ENCODE measurements around the gene TXNRD2. TPM values are rescaled to one million over a fixed set of nuclear protein-coding genes. Genes with fewer than 3 reads are reported as not detected.

Gene TXNRD2
- total RNA-seq, 1 donor from 2014 or later: 6.4 TPM

GRCh38 chr22:19871023-19871844, 70.4 kb downstream of the TXNRD2 start:
- no peaks in the 10 kb centered on the region for H3K36me3 Mint-ChIP-seq (ENCODE audit: unreplicated experiment)
- H3K4me1 Mint-ChIP-seq (ENCODE audit: low read depth, unreplicated experiment): no peaks in the 10 kb centered on the region
- no peaks in the 10 kb centered on the region for H3K9me3 Mint-ChIP-seq (ENCODE audit: unreplicated experiment)
- TF ChIP-seq CTCF (IDR thresholded peaks at IDR 0.05; ENCODE audit: partially characterized antibody, unreplicated experiment): no peak
- peaks cover 2% of the 10 kb centered on the region for H3K27me3 Mint-ChIP-seq (ENCODE audit: unreplicated experiment)
- DNase-seq: peak; percentile 10
- H3K4me3 Mint-ChIP-seq (ENCODE audit: unreplicated experiment): no peak overlapping the region
- H3K27ac Mint-ChIP-seq (ENCODE audit: unreplicated experiment): no peak overlapping the region

- H3K9me3 Mint-ChIP-seq (ENCODE audit: unreplicated experiment): no peaks in the 10 kb centered on the region
- H3K27me3 Mint-ChIP-seq (ENCODE audit: unreplicated experiment): peaks cover 2% of the 10 kb centered on the region
- DNase-seq: peak; percentile 13
- no peaks in the 10 kb centered on the region for H3K36me3 Mint-ChIP-seq (ENCODE audit: unreplicated experiment)
- H3K4me1 Mint-ChIP-seq (ENCODE audit: low read depth, unreplicated experiment): no peaks in the 10 kb centered on the region
- TF ChIP-seq CTCF (IDR thresholded peaks at IDR 0.05; ENCODE audit: partially characterized antibody, unreplicated experiment): no peak
- no peak overlapping the region for H3K27ac Mint-ChIP-seq (ENCODE audit: unreplicated experiment)
- no peak overlapping the region for H3K4me3 Mint-ChIP-seq (ENCODE audit: unreplicated experiment)
These were observed 71.2 kb downstream of the TXNRD2 start for GRCh38 chr22:19870153-19871022.

- Mint-ChIP-seq H3K9me3 (ENCODE audit: unreplicated experiment) (no peaks in the 10 kb centered on the region), H3K27ac (ENCODE audit: unreplicated experiment) (no peak overlapping the region), H3K4me3 (ENCODE audit: unreplicated experiment) (no peak overlapping the region), H3K36me3 (ENCODE audit: unreplicated experiment) (no peaks in the 10 kb centered on the region), H3K27me3 (ENCODE audit: unreplicated experiment) (peaks cover 2% of the 10 kb centered on the region), H3K4me1 (ENCODE audit: low read depth, unreplicated experiment) (no peaks in the 10 kb centered on the region)
- no peak for DNase-seq
- no peak for TF ChIP-seq CTCF (IDR thresholded peaks at IDR 0.05; ENCODE audit: partially characterized antibody, unreplicated experiment)
These were observed 72.0 kb downstream of the TXNRD2 start for GRCh38 chr22:19869497-19870152.

GRCh38 chr22:19868773-19869471, 72.7 kb downstream of the TXNRD2 start:
- peak; percentile 13 for DNase-seq
- Mint-ChIP-seq H3K9me3 (ENCODE audit: unreplicated experiment) (no peaks in the 10 kb centered on the region), H3K27ac (ENCODE audit: unreplicated experiment) (no peak overlapping the region), H3K4me1 (ENCODE audit: low read depth, unreplicated experiment) (no peaks in the 10 kb centered on the region), H3K4me3 (ENCODE audit: unreplicated experiment) (no peak overlapping the region), H3K27me3 (ENCODE audit: unreplicated experiment) (peaks cover 2% of the 10 kb centered on the region), H3K36me3 (ENCODE audit: unreplicated experiment) (no peaks in the 10 kb centered on the region)
- no peak for TF ChIP-seq CTCF (IDR thresholded peaks at IDR 0.05; ENCODE audit: partially characterized antibody, unreplicated experiment)

Data from glutamatergic neuron (in vitro differentiated cells).